HT-29 (cell line): Measurements from ENCODE around the gene SEZ6L2. TPM values are rescaled to one million over a fixed set of nuclear protein-coding genes. Genes with fewer than 3 reads are reported as not detected.
"Not testable (repeated sequence)": the region's sequence is repeated elsewhere in the genome, so short reads cannot be mapped to it uniquely, and the experiment has no call there.

Experiments used
- DNase-seq: peaks from one replicate; pipeline ENCODE4 v3.0.0-alpha.2; 2015; ENCODE audit warnings: low spot score
- total RNA-seq: library from RNA; depleted of rRNA; stranded (reverse); fragments of >200 nt; shearing (Covaris generic); gene quantifications from 2 replicates; pipeline ENCODE4 v1.2.3, GENCODE V29; 2014

SEZ6L2 gene
- total RNA-seq, 1 experiment from 2014 or later = 17.8 TPM

DNA sequence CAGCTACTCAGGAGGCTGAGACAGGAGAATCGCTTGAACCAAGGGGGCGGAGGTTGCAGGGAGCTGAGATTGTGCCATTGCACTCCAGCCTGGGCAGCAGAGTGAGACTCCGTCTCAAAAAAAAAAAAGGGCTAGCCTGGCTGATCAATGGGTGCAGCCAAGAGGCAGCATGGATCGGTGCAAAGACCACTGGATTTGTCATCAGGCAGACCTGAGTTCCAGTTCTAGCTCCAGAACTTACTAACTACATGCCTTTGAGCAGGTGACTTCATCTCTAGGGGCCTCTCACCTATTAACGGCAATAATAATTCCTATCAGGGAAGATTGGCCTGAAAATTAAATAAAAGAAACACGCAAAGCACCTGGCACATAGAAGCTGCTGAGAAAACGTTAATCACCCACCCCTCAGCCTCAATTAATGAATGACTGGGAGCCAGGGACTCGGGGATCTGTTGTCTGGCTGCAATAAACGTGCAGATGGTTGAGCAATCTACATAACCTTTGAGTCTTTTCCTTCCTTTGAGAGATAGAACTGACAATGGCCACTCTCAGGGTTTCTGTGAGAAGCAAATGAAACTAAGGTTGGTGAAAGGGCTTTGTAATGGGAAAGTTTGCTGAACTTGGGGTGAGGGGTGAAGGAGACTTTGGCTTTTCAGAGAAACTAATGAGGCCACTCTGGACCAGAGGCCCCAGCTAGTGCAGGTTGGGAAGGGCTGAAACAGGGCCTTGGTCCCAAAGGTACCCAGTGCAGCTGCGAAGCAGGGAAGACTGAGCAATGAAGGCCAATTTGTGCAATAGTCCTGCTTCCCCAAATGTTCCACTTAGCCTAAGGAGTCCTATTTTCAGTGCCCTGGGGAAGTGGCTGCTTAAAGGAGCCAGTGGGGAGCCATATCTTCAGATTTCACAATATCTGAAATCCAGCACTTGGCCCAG, 7.6 kb downstream of the SEZ6L2 start:
- no peak for DNase-seq

DNA sequence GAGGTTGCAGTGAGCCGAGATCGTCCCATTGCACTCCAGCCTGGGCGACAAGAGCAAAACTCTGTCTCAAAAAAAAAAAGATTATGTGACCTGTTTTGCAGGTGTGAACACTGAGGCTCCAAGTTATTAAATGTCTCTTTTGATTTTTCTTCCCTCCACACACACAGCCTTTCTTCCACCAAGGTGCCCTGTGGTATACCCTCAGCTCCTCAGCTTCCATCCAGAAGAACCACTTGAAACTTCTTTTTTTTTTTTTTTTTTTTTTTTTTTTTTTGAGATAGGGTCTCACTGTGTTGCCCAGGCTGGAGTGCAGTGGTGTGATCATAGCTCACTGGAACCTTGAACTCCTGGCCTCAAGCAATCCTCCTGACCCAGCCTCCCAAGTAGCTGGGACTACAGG, 10.0 kb downstream of the SEZ6L2 start:
- not testable (repeated sequence) for DNase-seq

DNA sequence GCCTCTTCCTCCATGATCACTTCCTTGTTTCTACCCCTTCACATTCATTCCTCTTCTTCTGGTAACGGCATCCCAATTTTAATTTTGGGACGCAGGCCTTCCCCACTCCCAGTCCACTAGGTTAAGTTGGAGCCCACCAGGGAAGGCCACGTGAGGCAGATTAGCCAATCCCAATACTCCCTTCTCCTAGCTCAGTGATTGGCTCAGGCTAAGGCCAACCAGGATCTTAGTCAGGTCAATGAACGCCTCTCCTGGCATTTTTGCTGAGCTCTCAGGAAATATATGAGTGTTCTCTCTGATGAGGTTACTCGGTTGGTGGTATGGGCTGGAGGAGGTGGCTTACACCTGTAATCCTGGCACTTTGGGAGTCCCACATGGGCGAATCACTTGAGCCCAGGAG, 15.4 kb downstream of the SEZ6L2 start:
- DNase-seq = no peak

DNA sequence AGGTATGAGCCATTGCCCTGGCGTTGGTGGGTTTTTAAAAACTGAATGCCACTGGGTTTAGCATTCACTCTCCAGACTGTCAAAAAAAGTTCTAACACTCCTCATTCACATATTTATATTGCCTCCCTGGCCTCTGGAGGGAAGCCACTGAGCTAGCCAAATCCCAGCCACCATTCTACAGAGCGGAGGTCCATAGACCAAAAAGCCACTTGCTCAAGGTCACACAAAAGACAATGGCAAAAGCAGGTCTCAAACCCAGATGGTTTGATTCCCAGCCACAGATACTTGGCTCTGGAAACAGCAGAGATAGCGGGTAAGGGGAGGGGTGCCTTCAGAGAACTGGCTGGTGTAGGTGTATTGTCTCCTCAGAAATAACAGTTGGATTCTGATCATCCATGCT, 18.3 kb downstream of the SEZ6L2 start:
- DNase-seq = no peak

DNA sequence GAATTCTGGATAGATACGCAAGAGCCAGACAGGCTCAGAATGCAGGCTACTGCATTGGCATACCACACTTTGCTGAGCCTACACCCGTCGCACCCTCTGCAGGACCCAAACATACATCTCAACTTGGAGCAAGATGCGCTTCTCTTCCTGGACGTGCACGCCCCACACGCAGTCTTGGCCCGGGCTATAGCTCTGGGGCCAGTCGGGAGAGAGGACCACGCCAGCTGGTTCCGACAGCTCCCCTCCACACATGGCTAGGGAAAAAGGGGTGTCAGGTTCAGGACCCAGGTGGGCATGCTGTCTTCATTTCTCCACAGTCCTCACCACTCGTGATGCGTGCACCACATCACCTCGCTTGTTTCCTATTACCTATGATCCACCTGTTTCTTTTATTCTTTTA, 21.2 kb downstream of the SEZ6L2 start:
- no peak for DNase-seq

DNA sequence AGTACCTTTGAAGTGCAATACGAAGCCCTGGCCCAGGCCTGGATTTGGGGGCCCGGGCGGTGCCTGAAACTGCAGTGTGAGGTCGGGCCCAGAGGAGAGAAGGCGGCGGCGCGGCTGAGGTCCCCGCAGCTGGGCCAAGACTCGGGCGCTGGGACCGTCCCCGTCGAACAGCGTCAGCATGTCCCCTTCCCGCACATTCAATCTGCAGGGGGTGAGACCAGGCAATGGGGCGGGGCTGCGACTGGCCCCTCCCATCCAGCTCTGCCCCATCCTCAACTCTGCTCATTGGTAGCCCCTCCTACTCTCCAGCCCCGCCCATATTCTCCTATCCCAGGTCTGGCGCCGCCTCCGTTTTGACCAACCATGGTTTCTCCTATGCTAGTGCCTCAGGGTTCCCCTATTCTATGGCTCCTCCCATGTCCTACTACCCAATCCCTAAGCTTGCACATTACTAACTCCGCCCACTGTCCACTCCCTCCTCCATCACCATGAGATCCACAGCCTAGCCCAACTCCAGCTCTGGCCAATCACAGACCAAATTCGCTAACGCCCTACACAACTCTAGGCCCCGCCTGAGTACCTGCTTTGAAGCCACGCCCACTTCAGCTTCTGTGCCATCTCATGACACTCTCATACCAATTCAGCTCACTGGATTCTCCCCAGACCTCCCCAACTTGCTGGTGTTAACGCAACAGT, 21.9 kb downstream of the SEZ6L2 start:
- DNase-seq = peak; percentile 28

DNA sequence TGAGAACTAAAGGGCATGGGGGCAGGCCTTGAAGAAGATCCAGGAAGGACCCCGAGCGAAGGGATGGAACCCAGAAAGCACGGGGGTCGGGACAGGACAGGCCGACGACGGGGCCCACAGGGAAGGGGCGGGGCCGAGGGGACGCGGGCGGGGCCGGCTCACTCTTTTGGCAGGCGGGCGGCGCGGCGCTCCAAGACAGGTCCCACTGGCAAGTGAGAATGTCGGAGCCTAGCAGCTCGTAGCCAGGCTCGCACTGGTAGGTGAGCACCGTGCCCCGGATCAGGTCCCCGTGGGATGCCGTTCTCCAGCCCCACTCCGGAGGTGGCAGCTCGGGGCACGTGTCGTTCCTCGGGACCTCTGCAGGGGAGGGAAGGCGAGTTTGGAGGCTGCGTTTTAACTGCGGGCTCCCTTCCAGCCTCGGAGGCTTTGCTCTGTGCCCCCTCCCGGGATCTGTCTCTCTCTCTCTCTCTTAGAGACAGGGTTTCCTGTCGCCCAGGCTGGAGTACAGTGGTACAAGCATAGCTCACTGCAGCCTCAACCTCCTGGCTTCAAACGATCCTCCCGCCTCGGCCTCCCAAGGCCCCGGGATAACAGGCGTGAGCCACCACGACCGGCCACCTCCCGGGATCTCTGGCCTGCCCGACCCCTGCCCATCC, 22.6 kb downstream of the SEZ6L2 start:
- DNase-seq = no peak

DNA sequence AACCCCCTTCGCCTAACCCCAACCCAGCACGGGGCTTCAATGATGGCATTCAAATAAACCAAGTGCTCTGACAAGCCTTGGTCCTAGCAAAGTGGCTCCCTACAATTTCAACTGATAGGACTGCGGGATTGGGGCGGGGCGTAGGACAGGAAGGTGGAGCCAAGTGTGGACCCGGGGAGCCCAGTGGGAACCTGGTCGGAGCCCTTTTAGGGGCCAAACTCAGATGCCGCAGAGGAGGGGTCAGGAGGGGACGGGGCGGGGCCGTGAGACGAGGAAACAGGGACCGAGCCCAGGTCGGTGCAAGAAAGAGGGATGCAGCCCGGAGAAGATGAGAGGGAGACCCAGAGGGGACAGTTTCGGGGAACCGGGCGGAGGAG, 23.1 kb downstream of the SEZ6L2 start:
- DNase-seq = no peak

DNA sequence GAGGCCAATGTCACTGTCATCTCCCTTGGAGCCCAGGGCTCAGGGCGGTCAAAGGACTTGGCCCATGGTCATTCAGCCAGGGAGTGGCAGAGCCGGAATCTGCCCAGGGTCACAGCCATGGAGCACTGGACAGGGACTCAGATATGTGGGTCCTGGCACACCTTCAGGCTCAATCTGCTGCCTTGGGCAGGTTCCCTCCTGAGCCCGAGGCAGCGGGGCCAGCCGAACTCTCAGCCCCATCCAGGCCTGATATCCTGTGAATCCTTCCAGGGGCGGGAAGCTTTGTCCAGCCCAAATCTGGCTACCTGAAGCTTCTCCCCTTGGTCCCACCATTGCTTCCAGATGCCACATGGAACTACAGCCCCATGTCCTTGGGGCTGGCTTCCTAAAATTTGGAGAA, 24.1 kb downstream of the SEZ6L2 start:
- no peak for DNase-seq

DNA sequence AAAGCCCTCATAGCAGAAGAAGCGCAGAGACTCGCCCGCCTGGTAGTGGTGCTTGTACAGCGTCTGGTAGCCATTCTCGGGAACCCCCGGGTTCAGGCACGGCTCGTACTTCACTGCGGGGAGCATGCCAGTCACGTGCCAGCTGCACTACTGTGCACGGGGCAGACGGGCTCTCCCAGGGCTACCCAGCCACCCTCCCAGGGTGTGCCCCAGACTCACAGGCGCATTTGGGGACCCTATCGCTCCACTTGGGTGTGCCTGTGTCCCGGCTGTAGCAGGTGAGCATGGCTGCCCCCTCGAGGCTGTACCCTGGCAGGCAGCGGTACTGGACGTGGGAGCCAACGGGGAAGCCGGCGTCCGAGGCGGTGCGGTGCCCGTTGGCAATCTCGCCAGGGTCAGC, 26.0 kb downstream of the SEZ6L2 start:
- DNase-seq = no peak

DNA sequence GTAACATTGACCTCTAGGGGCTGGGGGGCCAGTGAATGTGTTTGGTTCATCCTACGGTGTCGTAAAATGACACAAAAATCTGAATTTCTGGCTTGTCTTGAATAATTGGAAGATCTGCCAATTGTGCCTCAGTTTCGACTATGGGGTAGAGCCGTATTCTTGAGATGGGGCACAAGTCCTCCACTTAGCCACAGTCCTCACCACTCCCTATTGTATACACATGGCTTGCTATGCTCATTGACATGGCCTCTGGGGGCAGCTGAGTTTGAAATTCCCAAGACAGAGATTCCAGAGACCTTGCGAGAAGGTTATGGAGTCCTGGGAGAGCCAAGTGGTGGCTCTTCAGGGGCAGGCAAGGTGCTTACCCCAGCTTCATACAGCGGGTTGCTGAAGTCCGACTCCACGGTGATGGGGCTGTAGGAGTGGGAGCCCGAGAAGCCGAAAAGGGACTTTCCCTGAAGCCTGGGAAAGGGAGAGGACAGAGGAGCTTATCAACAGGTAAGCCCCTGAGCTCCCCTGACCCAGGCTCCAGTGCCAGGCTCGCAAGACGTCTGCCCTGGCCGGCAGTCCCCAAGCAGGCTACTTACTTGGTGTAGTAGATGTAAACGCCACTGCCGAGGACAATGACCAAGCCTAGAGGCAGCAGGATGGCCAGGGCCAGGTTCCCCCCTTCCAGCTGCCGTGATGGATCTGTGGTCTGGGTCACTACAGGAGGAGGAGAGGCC, 27.4 kb downstream of the SEZ6L2 start:
- no peak for DNase-seq

DNA sequence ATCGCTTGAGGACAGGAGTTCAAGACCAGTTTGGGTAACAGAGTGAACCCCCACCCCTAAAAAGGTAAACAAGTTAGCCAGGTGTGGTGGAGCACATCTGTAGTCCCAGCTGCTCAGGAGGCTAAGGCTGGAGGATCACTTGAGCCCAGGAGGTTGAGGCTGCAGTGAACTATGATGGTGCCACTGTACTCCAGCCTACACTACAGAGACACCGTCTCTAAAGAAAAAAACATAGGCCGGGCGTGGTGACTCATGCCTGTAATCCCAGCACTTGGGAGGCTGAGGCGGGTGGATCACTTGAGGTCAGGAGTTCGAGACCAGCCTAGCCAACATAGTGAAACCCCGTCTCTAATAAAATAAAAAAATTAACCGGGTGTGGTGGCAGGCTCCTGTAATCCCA, 30.3 kb downstream of the SEZ6L2 start:
- DNase-seq = not testable (repeated sequence)

DNA sequence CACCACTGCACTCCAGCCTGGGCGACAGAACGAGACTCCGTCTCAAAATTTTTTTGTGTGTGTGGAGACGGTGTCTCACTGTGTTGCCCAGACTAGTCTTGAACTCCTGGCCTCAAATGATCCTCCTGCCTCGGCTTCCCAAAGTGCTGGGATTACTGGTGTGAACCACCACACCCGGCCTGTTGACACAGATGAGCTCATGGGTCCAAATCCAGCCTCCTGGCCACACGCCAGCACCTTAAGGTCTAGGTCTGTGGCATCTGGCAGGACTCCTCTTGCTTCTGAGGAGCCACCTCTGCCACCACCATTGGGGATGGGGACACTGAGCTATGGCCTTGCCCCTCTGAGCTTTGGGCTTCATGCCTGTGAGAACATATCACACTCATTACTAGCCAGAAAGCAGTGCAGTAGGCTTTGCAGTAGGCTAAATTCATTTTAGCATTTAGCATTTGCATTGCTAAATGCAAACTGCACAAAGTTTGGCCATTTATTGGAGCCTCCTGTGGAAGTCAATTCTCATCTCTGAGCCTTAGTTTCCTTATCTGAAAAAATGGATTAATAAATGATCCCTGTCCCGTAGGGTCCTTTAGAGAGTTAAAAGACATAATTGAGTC, 30.8 kb downstream of the SEZ6L2 start:
- no peak for DNase-seq

DNA sequence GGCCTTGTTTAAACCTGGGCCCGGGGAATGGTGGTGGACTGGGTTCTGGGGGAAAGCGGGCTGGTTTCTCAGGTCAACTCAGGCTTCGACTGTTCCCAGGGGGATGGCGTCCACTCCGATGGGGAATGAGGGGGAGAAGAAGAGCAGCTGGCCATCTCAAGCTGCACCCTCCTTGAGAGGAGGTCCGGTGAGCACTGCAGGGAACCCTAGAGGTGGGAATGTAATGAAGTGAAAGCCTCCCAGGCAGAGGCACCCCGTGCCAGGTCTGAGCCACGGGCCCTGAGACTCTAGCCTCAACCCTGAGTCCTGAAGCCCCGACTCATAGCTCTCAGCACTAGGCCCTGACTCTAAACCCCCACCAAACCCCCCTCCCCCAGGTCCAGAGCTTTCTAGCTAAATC, 35.1 kb downstream of the SEZ6L2 start:
- DNase-seq = no peak

DNA sequence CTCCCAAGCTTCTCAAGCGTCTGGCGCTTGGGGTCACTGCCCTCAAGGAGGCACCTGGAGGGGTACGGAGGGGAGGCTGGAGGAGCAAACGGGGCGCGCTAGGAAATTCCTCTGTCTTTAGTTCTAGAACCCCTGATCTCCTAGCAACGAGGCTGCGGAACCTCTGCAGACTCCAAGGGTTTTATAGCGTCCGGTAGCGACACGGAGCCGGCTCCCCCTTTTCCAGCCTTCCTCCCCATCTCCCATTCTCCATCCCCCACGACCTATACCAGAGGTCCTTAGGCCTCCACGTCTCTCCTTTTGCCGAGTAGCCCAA, 35.7 kb downstream of the SEZ6L2 start:
- DNase-seq = no peak

DNA sequence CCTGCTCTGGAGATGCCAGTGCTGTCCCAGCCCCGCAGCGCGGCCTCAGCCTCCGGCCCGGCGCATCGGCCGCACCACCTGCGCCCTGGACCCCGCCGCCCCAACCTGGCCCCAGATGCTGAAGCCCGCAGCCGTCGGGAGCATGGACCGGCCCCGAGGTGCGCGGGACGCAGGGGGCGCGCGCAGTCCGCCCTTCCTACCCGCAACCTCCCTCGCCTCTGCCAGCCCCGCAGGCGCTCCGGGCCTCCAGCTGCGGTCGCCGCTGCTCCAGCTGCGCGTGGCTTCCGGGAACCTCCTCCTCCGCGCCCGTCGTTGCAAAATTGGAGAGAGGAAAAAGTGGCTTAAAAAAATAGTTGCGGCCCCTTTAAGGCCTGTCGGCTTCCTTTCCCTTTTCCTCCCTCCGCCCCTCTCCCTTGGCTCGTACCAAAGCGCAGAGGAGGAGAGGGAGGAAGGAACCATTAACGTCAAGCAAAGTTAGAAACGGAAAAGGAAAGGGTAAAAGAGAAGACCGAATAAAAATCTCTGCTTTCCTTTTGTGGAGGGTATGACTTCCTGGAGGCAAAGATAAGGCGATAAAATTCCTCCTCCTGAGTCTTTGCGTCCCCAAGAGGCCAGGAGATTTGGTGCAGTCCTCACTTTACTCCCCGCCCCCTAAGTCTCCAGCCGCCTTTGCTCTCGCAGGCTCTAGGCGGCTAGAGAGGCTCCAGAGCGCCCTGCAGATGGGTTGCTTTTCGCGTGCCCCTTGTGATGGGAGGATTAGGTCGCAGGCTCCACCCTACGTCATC, 36.3 kb downstream of the SEZ6L2 start, which contains the start of gene CDIPT:
CDIPT (minus strand) TSS at position 343 of the 785 bp plus-strand sequence. CDS start 369 bp downstream, outside the sequence.
- DNase-seq = peak; percentile 98

DNA sequence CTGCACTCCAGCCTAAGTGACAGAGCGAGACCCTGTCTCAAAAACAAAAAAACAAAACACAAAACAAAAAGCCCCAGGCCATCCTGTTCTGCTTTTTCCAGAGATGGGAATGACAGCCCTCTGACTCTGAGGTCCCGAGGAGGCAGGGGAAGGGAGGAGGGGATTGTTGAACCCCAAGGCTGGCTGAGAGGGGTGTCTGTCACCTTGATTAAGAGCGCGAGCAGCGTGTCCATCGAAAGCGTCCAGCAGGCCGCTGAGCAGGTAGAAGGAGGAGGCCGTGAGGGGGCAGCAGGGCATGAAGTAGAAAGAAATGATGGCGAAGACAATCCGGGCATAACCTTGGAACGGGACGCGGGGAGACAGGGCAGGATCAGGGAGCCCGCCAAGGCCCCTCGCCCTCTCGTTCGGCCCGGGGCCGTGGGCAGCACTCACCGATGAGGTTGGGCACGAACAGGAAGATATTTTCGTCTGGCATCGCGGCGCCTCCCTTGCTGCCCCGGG, 36.9 kb downstream of the SEZ6L2 start:
- DNase-seq = peak; percentile 49

DNA sequence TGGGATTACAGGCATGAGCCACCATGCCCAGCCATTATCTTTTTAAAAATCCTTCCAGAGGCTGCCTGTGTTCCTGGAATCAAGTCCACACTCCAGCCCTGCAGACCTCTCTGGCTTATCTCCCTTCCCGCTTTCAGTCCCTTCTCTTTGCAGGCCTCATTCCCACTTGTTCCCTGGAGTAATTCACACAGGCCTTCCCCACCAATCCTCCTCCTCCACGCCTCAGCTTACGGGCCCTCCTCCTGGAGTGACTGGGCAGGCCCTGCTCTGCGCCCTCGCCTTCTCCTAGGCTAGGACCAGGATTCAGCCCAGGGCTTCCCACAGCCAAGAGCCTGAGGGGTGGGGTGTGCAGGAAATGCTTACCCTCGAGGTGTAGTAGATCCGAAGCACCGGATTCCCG, 39.1 kb downstream of the SEZ6L2 start:
- DNase-seq = no peak

DNA sequence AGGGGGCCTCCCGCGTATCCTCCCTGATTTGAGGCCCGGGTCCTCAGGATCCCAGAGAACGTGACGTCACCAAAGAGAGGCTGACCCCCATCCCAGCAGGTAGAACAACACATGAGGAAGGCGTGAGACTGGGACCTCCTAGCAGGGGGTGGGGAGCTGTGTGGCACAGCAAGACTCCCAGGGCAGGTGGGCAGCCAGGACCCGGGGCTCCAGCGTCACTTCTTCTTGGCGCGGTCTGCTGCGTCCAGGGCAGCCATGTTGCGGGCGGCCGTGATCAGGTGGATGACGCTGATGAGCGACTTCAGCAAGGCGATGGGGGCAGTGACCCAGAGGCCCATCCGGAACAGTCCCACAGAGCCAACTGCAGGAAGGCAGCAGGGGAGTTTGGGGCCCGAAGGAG, 40.4 kb downstream of the SEZ6L2 start:
- DNase-seq = no peak

DNA sequence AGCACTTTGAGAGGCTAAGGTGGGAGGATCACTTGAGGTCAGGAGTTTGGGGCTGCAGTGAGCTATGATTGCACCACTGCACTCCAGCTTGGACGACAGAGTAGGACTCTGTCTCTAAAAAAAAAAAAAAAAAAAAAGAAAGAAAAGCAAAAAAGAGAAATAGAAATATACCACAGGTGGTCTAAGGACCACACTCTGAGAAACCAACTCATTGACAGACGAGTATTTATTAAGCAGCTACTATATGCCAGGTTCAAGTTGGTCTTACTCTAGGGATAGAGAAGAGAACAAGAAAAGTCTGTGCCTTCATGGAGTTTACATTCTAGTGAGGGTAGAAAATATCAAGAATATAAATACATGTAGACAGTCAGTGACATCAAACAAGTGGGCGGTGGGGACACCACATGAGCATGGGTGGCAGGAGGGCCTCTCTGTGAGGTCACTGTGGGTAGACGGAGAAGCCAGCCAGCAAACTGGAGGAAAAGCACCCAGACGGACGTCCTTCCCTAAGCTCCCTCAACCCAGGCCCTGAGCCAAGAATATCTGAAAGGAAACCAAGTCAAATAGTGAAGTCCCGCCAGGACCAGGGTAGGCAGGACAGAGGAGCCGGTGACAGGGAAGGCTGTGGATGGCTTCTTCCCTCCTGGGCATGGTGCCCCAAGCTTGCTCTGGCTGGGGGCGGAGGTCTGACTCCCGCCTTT, 41.1 kb downstream of the SEZ6L2 start:
- no peak for DNase-seq
